ENCODE results near the gene SCD5.

SCD5 gene

GRCh38 chr4:82606622-82607021, 192.0 kb downstream of the SCD5 start:
- in situ Hi-C loops (cut with MboI; ENCODE audit: low sequenced_read_pairs), result no loop called here

GRCh38 chr4:82604522-82604921, 194.1 kb downstream of the SCD5 start:
- in situ Hi-C loops (cut with MboI; ENCODE audit: low sequenced_read_pairs), result no loop called here

- in situ Hi-C loops (cut with MboI; ENCODE audit: low sequenced_read_pairs), result no loop called here
These were observed 197.2 kb downstream of the SCD5 start for GRCh38 chr4:82601242-82602015.

GRCh38 chr4:82599336-82599735, 199.3 kb downstream of the SCD5 start:
- in situ Hi-C loops (cut with MboI; ENCODE audit: low sequenced_read_pairs), result no loop called here

GRCh38 chr4:82594456-82594855, 204.1 kb downstream of the SCD5 start:
- in situ Hi-C loops (cut with MboI; ENCODE audit: low sequenced_read_pairs), result no loop called here

GRCh38 chr4:82593411-82593810, 205.2 kb downstream of the SCD5 start:
- in situ Hi-C loops (cut with MboI; ENCODE audit: low sequenced_read_pairs), result no loop called here

- in situ Hi-C loops (cut with MboI; ENCODE audit: low sequenced_read_pairs), result no loop called here
These were observed 206.0 kb downstream of the SCD5 start for GRCh38 chr4:82592639-82593038.

- in situ Hi-C loops (cut with MboI; ENCODE audit: low sequenced_read_pairs), result no loop called here
These were observed 207.0 kb downstream of the SCD5 start for GRCh38 chr4:82591592-82591991.

GRCh38 chr4:82589756-82590155, 208.8 kb downstream of the SCD5 start:
- in situ Hi-C loops (cut with MboI; ENCODE audit: low sequenced_read_pairs), result no loop called here

- in situ Hi-C loops (cut with MboI; ENCODE audit: low sequenced_read_pairs), result no loop called here
These were observed 209.8 kb downstream of the SCD5 start for GRCh38 chr4:82588771-82589270.

- in situ Hi-C loops (cut with MboI; ENCODE audit: low sequenced_read_pairs), result no loop called here
These were observed 210.6 kb downstream of the SCD5 start for GRCh38 chr4:82587826-82588540.

- in situ Hi-C loops (cut with MboI; ENCODE audit: low sequenced_read_pairs), result no loop called here
These were observed 212.7 kb downstream of the SCD5 start for GRCh38 chr4:82585690-82586435.

GRCh38 chr4:82584931-82585330, 213.7 kb downstream of the SCD5 start:
- in situ Hi-C loops (cut with MboI; ENCODE audit: low sequenced_read_pairs), result no loop called here

GRCh38 chr4:82583897-82584587, 214.6 kb downstream of the SCD5 start:
- in situ Hi-C loops (cut with MboI; ENCODE audit: low sequenced_read_pairs), result no loop called here

GRCh38 chr4:82579932-82580331, 218.7 kb downstream of the SCD5 start:
- in situ Hi-C loops (cut with MboI; ENCODE audit: low sequenced_read_pairs), result no loop called here
